A673 (cell line): ENCODE measurements around the gene RBBP7. TPM values are rescaled to one million over a fixed set of nuclear protein-coding genes. Genes with fewer than 3 reads are reported as not detected.

Source experiments
- BruUV-seq: library from RNA; stranded (reverse); fragments of 400-500 nt; replicated peaks from 2 replicates; lab custom pipeline; 2021; lab: Mats Ljungman, UMichigan
- CTCF ChIA-PET: fragments of 300-600 bp; sonication (Branson Sonifier 250); formaldehyde crosslinking; loops from one replicate; lab custom pipeline; 2022; ENCODE audit warnings: antibody characterized with exemption; lab: Charles Lee
- POLR2A ChIA-PET: fragments of 300-600 bp; sonication (Branson Sonifier 250); formaldehyde crosslinking; loops from one replicate; lab custom pipeline; 2022; ENCODE audit warnings: antibody characterized with exemption; ENCODE audit not compliant: low non-redundant PET; lab: Charles Lee
- DNase-seq: peaks from one replicate; pipeline ENCODE4 v3.0.0-alpha.2; 2015; ENCODE audit warnings: low spot score
- H3K27ac ChIP-seq: fragments of 200-600 bp; sonication (generic); 2 replicates; pipeline ENCODE4 v1.5.1; 2016; ENCODE audit warnings: mixed run types, low read depth, mild to moderate bottlenecking, mixed read lengths, antibody characterized with exemption, low read length; ENCODE audit not compliant: poor library complexity, severe bottlenecking
- H3K27me3 ChIP-seq: fragments of 200-600 bp; sonication (generic); replicated peaks from 2 replicates; pipeline ENCODE4 v1.6.1; 2017; ENCODE audit warnings: mixed run types, low read depth, mild to moderate bottlenecking, mixed read lengths, antibody characterized with exemption, low read length; ENCODE audit not compliant: insufficient read depth, poor library complexity
- H3K36me3 ChIP-seq: fragments of 200-600 bp; sonication (generic); 2 replicates; pipeline ENCODE4 v1.6.1; 2016; ENCODE audit warnings: mixed run types, mild to moderate bottlenecking, mixed read lengths, antibody characterized with exemption, low read length; ENCODE audit not compliant: insufficient read depth, poor library complexity, severe bottlenecking
- H3K4me1 ChIP-seq: fragments of 200-600 bp; sonication (generic); 2 replicates; pipeline ENCODE4 v1.6.1; 2017; ENCODE audit warnings: mixed run types, mild to moderate bottlenecking, mixed read lengths, antibody characterized with exemption, low read length; ENCODE audit not compliant: insufficient read depth, poor library complexity, severe bottlenecking
- H3K4me3 ChIP-seq: fragments of 200-600 bp; sonication (generic); 2 replicates; pipeline ENCODE4 v1.5.1; 2016; ENCODE audit warnings: low read depth, mixed run types, mild to moderate bottlenecking, mixed read lengths, low read length; ENCODE audit not compliant: poor library complexity, severe bottlenecking
- H3K9me3 ChIP-seq: fragments of 200-600 bp; sonication (generic); 2 replicates; pipeline ENCODE4 v1.6.1; 2016; ENCODE audit warnings: mixed run types, low read depth, mild to moderate bottlenecking, mixed read lengths, antibody characterized with exemption, low read length; ENCODE audit not compliant: poor library complexity, severe bottlenecking
- CTCF ChIP-seq: fragments of 300-800, 200-600 bp; sonication (generic); conservative IDR thresholded peaks from 2 replicates; pipeline ENCODE4 v1.5.1; 2017; ENCODE audit warnings: low read depth, mild to moderate bottlenecking, antibody characterized with exemption, low read length, moderate library complexity, mixed read lengths
- EZH2 ChIP-seq: fragments of 200-600 bp; sonication (generic); IDR thresholded peaks from 2 replicates; pipeline ENCODE4 v1.6.1; 2017; ENCODE audit warnings: borderline replicate concordance, low read depth, mild to moderate bottlenecking, mixed read lengths, antibody characterized with exemption, low read length; ENCODE audit not compliant: poor library complexity, severe bottlenecking
- intact Hi-C: fragments of 100-400 bp; cut with micrococcal nuclease; formaldehyde crosslinking; loops from one replicate; pipeline ENCODE4 v1.10.0; 2022; ENCODE audit not compliant: unreplicated experiment
- total RNA-seq: library from RNA; stranded (reverse); gene quantifications from 2 replicates; pipeline ENCODE4 v1.2.3, GENCODE V29; 2021

The RBBP7 gene
- total RNA-seq, 1 experiment from 2014 or later: 125 TPM

- no TSS peak for BruUV-seq
- intact Hi-C loops: no loop called here
- POLR2A ChIA-PET: no interaction called here
- no peak for DNase-seq
- peaks cover 70% of the 10 kb centered on the region for H3K27me3 ChIP-seq
- H3K4me1 ChIP-seq: peaks cover 15% of the 10 kb centered on the region
- CTCF ChIA-PET: no interaction called here
- peaks cover 7% of the 10 kb centered on the region for H3K36me3 ChIP-seq
- H3K9me3 ChIP-seq: no peaks in the 10 kb centered on the region
- H3K4me3 ChIP-seq: no peak overlapping the region
- H3K27ac ChIP-seq: no peak overlapping the region
- TF ChIP-seq CTCF (no peak), EZH2 (no peak)
Observed at GRCh38 chrX:16873106-16873505, 2.9 kb upstream of the RBBP7 start.

GRCh38 chrX:16870862-16871815, 977 bp upstream of the RBBP7 start:
- no peak for DNase-seq
- ChIA-PET POLR2A (no interaction called here), CTCF (no interaction called here)
- Histone ChIP-seq H3K4me3 (peak overlapping the region; percentile 53), H3K27ac (peak overlapping the region; percentile 84), H3K4me1 (peaks cover 15% of the 10 kb centered on the region), H3K9me3 (no peaks in the 10 kb centered on the region), H3K27me3 (peaks cover 54% of the 10 kb centered on the region), H3K36me3 (peaks cover 14% of the 10 kb centered on the region)
- TF ChIP-seq EZH2: no peak
- TF ChIP-seq CTCF: no peak
- intact Hi-C loops: no loop called here
- no TSS peak for BruUV-seq

GRCh38 chrX:16869393-16870094, 618 bp downstream of the RBBP7 start:
- TF ChIP-seq CTCF (no peak), EZH2 (no peak)
- CTCF ChIA-PET: no interaction called here
- H3K27ac ChIP-seq: peak overlapping the region; percentile 94
- H3K9me3 ChIP-seq: no peaks in the 10 kb centered on the region
- DNase-seq: peak; percentile 60
- H3K4me3 ChIP-seq: peak overlapping the region; percentile 65
- POLR2A ChIA-PET: no interaction called here
- intact Hi-C loops: no loop called here
- peaks cover 15% of the 10 kb centered on the region for H3K4me1 ChIP-seq
- peaks cover 14% of the 10 kb centered on the region for H3K36me3 ChIP-seq
- no TSS peak for BruUV-seq
- peaks cover 52% of the 10 kb centered on the region for H3K27me3 ChIP-seq
